Activated CD4-positive, alpha-beta memory T cell treated with anti-CD3 and anti-CD28 coated beads, Interleukin-2, amount 10 ng/mL, durations not matched to agents 7 days and 5 days (primary cell): Measurements from ENCODE around the gene TMPO. TPM values are rescaled to one million over a fixed set of nuclear protein-coding genes. Genes with fewer than 3 reads are reported as not detected.
"Not testable (repeated sequence)": the region's sequence is repeated elsewhere in the genome, so short reads cannot be mapped to it uniquely, and the experiment has no call there.

Source experiments
- CTCF ChIA-PET: fragments of 350-600 bp; sonication (Branson Sonifier 250); formaldehyde crosslinking; loops from one replicate; lab custom pipeline; 2021; ENCODE audit warnings: antibody characterized with exemption, inconsistent platforms; lab: Charles Lee
- POLR2A ChIA-PET: fragments of 350-600 bp; sonication (Branson Sonifier 250); formaldehyde crosslinking; loops from one replicate; lab custom pipeline; 2021; ENCODE audit warnings: antibody characterized with exemption; lab: Charles Lee
- DNase-seq: peaks from one replicate; pipeline ENCODE4 v3.0.0-alpha.2; 2020
- H3K27ac Mint-ChIP-seq: one replicate; pipeline ENCODE4 v1.8.0; 2021; ENCODE audit warnings: mild to moderate bottlenecking, mixed read lengths
- H3K27me3 Mint-ChIP-seq: one replicate; pipeline ENCODE4 v1.8.0; 2021; ENCODE audit warnings: mixed read lengths
- H3K36me3 Mint-ChIP-seq: one replicate; pipeline ENCODE4 v1.8.0; 2021; ENCODE audit warnings: low read depth, mixed read lengths
- H3K4me1 Mint-ChIP-seq: one replicate; pipeline ENCODE4 v1.8.0; 2021; ENCODE audit warnings: mixed read lengths
- H3K4me3 Mint-ChIP-seq: one replicate; pipeline ENCODE4 v1.8.0; 2021; ENCODE audit warnings: mild to moderate bottlenecking, mixed read lengths
- H3K9me3 Mint-ChIP-seq: one replicate; pipeline ENCODE4 v1.8.0; 2021; ENCODE audit warnings: mixed read lengths
- total RNA-seq, 2 experiments: library from RNA; stranded (reverse); gene quantifications; one replicate each; pipeline ENCODE4 v1.2.3, GENCODE V29; 2021

Gene TMPO
- total RNA-seq, 2 experiments from 2014 or later: 315 to 320 TPM

GRCh38 chr12:98587084-98587483 lies 71.7 kb downstream of the TMPO start:
- no peak overlapping the region for H3K4me3 Mint-ChIP-seq
- ChIA-PET POLR2A (no interaction called here), CTCF (no interaction called here)
- no peaks in the 10 kb centered on the region for H3K9me3 Mint-ChIP-seq
- no peaks in the 10 kb centered on the region for H3K36me3 Mint-ChIP-seq
- H3K27me3 Mint-ChIP-seq: peaks cover 2% of the 10 kb centered on the region
- H3K4me1 Mint-ChIP-seq: peaks cover 1% of the 10 kb centered on the region
- H3K27ac Mint-ChIP-seq: no peak overlapping the region
- DNase-seq: no peak

GRCh38 chr12:98591209-98591608 lies 75.8 kb downstream of the TMPO start:
- H3K4me1 Mint-ChIP-seq: peaks cover 18% of the 10 kb centered on the region
- H3K4me3 Mint-ChIP-seq: no peak overlapping the region
- no peak overlapping the region for H3K27ac Mint-ChIP-seq
- no peak for DNase-seq
- peaks cover 23% of the 10 kb centered on the region for H3K36me3 Mint-ChIP-seq
- H3K27me3 Mint-ChIP-seq: no peaks in the 10 kb centered on the region
- H3K9me3 Mint-ChIP-seq: no peaks in the 10 kb centered on the region
- POLR2A ChIA-PET: no interaction called here
- CTCF ChIA-PET: interaction anchor here (0.9 kb wide), 1 partner anchor 100 kb away, joined by 3 read pairs; no protein-coding TSS in a partner anchor

DNA sequence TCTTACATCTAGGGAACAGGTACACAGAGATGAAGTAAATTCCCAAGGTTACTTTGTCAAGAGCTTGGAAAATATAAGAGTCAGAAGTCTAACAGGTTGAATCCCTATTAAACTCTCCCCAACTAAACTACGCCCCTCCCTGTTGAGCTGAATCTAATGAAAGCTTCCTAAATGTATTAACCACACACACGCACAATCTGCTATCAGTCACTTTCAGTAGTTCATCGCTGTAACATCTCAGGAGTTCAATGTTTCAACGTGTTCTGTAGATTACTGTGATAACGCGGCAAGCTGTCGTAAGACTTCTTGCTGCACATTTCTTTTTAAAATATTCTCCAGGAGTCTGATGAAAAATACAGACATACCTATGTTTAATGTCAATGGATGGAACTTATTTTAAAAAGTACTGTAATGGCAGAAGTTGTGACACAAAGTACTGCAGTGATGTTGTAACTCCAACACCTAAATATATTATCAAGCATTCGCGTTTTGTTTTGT lies 77.5 kb downstream of the TMPO start:
- Mint-ChIP-seq H3K27me3 (no peaks in the 10 kb centered on the region), H3K9me3 (no peaks in the 10 kb centered on the region), H3K4me3 (peak overlapping the region; percentile 86), H3K36me3 (peaks cover 38% of the 10 kb centered on the region), H3K27ac (peak overlapping the region; percentile 97), H3K4me1 (peaks cover 29% of the 10 kb centered on the region)
- DNase-seq: no peak
- CTCF ChIA-PET: interaction anchor here (0.9 to 6.5 kb wide), 9 partner anchors 26 to 167 kb away, joined by 3 to 48 read pairs (median 6); partner anchors contain the start of gene TMPO
- POLR2A ChIA-PET: interaction anchor here (0.6 to 7.6 kb wide), 26 partner anchors 8 to 1608 kb away, joined by 3 to 156 read pairs (median 6); partner anchors contain the start of genes ACTR6, APAF1, IKBIP and TMPO

DNA sequence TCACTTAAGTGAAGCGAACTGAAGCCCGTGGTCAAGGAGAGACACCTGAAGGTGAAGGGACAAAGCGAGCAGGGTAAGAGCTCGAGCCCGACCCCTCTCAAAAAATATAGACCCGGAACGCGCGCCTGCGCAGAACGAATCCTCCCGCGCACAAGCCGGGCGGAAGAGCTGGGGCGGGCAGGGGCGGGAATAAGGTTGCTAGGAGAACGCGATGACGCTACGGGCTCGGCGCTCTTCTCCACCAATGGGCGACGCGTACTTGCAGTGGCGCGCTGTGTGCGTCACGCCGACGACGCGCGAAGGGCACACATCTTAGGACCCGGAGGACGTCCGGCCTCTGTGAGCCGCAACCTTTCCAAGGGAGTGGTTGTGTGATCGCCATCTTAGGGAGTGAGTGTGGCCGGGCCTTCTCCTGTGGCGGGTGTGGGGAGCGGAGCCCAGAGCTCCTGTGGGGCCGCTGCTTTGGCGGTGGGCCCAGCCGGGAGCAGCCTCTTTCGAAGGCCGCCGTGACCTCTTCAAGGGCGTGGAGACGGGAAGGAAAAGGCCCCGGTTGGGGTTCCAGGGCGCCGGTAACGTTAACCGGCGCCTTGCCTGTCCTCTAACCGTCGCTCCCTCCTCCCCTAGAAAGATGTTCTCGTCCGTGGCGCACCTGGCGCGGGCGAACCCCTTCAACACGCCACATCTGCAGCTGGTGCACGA lies 78.1 kb downstream of the TMPO start, which contains the start of gene SLC25A3:
TSS of gene SLC25A3 (plus strand) at position 336 of the 699 bp plus-strand sequence. CDS start at position 629, 293 bp downstream.
- Mint-ChIP-seq H3K27me3 (no peaks in the 10 kb centered on the region), H3K27ac (peak within 1 kb of the TSS; percentile 97), H3K36me3 (peaks cover 45% of the 10 kb centered on the region), H3K9me3 (no peaks in the 10 kb centered on the region), H3K4me1 (peaks cover 34% of the 10 kb centered on the region), H3K4me3 (peak within 1 kb of the TSS; percentile 86)
- DNase-seq: peak; percentile 95
- CTCF ChIA-PET: interaction anchor here (0.9 to 6.5 kb wide), 12 partner anchors 26 to 168 kb away, joined by 3 to 48 read pairs (median 6); partner anchors contain the start of gene TMPO
- POLR2A ChIA-PET: interaction anchor here (0.6 to 7.6 kb wide), 33 partner anchors 9 to 1608 kb away, joined by 3 to 156 read pairs (median 4); partner anchors contain the start of genes ACTR6, APAF1, IKBIP and TMPO

DNA sequence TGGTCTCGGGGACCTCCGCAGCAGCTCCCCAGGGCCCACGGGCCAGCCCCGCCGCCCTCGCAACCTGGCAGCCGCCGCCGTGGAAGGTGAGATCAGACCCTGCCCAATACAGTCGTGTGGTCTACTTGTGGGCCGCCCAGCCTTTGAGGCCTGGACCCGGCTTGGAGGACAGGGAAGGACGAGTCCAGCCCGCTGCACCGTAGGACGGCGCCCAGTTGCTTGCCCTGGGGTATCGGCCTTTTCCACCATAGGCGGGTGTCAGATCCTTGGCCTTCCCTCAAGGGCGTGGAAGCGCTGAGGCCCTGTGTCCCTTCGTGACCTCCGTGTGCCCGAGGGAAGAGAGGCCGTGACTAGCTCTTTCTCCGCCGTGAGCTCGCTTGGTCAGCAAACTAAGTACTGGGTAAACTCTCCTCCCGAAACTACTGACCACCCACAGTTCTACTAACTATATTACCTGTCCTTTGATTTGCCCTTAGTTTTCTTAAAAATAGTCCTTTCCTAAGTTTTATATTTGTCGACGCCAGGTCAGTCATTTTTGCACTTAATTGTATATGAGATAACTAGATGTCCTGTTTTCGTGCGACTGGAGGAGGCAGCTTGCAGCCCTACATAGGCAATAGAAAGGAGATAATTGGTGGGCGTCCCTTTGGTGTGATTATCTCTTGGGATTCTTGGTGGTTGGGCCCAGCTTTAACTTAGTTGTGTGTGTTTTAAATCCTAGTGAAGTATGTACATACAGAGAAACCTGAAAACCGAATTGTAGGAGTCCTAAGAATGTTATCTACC lies 78.9 kb downstream of the TMPO start:
- H3K4me1 Mint-ChIP-seq: peaks cover 34% of the 10 kb centered on the region

GRCh38 chr12:98595243-98595988 lies 80.0 kb downstream of the TMPO start:
- ChIA-PET CTCF (interaction anchor here (0.7 to 6.5 kb wide), 8 partner anchors 12 to 105 kb away, joined by 3 to 48 read pairs (median 4); no protein-coding TSS in a partner anchor), POLR2A (interaction anchor here (1.2 to 7.6 kb wide), 8 partner anchors 10 to 129 kb away, joined by 3 to 156 read pairs (median 4); partner anchors contain the start of genes APAF1, IKBIP and TMPO)
- DNase-seq: peak; percentile 21
- peak overlapping the region; percentile 97 for H3K27ac Mint-ChIP-seq
- H3K27me3 Mint-ChIP-seq: no peaks in the 10 kb centered on the region
- H3K36me3 Mint-ChIP-seq: peaks cover 56% of the 10 kb centered on the region
- peak overlapping the region; percentile 86 for H3K4me3 Mint-ChIP-seq
- H3K4me1 Mint-ChIP-seq: peaks cover 34% of the 10 kb centered on the region
- H3K9me3 Mint-ChIP-seq: no peaks in the 10 kb centered on the region

More for the DNA sequence above, 78.9 kb downstream of the TMPO start:
- no peak for DNase-seq
- H3K27me3 Mint-ChIP-seq: no peaks in the 10 kb centered on the region
- H3K36me3 Mint-ChIP-seq: peaks cover 49% of the 10 kb centered on the region
- peak overlapping the region; percentile 86 for H3K4me3 Mint-ChIP-seq
- H3K9me3 Mint-ChIP-seq: no peaks in the 10 kb centered on the region
- CTCF ChIA-PET: interaction anchor here (0.7 to 6.5 kb wide), 11 partner anchors 13 to 104 kb away, joined by 3 to 48 read pairs (median 4); no protein-coding TSS in a partner anchor
- peak overlapping the region; percentile 97 for H3K27ac Mint-ChIP-seq
- POLR2A ChIA-PET: interaction anchor here (0.7 to 7.6 kb wide), 25 partner anchors 9 to 147 kb away, joined by 3 to 156 read pairs (median 5); partner anchors contain the start of genes APAF1, IKBIP and TMPO

GRCh38 chr12:98597313-98597712 lies 81.9 kb downstream of the TMPO start:
- ChIA-PET POLR2A (interaction anchor here (0.9 to 7.6 kb wide), 4 partner anchors 8 to 79 kb away, joined by 3 to 156 read pairs (median 72); partner anchors contain the start of genes APAF1, IKBIP and TMPO), CTCF (interaction anchor here (0.9 to 6.5 kb wide), 4 partner anchors 21 to 53 kb away, joined by 3 to 48 read pairs (median 3); no protein-coding TSS in a partner anchor)
- H3K27me3 Mint-ChIP-seq, DNase-seq, H3K4me3 Mint-ChIP-seq, H3K27ac Mint-ChIP-seq, H3K9me3 Mint-ChIP-seq: not testable (repeated sequence)
- H3K4me1 Mint-ChIP-seq: peaks cover 37% of the 10 kb centered on the region
- H3K36me3 Mint-ChIP-seq: peaks cover 66% of the 10 kb centered on the region

Other genes with a start within 250 kb of the TMPO start
- gene SLC25A3, start 78.1 kb downstream of the TMPO start, total RNA-seq: 100 to 1,000 TPM; 355 to 365 TPM
- 10 to 100 TPM; 25.5 to 26.2 TPM for gene IKBIP, start 129.2 kb downstream of the TMPO start, total RNA-seq
- 10 to 100 TPM; 37.4 to 37.8 TPM for gene APAF1, start 129.7 kb downstream of the TMPO start, total RNA-seq